SJSA1 (cell line): ENCODE data around the gene IP6K1. TPM values are rescaled to one million over a fixed set of nuclear protein-coding genes. Genes with fewer than 3 reads are reported as not detected.
"Not testable (repeated sequence)": the region's sequence is repeated elsewhere in the genome, so short reads cannot be mapped to it uniquely, and the experiment has no call there.

Source experiments
- DNase-seq, 2 experiments: peaks; one replicate each; pipeline ENCODE4 v3.0.0-alpha.2; 2015 to 2020; ENCODE audit warnings: low spot score in 2 of 2, low read depth in 1 of 2
- H3K27ac ChIP-seq: fragments of 250-450 bp; sonication (Bioruptor Pico); 2 replicates; pipeline ENCODE4 v1.5.1; 2020; ENCODE audit warnings: mild to moderate bottlenecking, moderate library complexity
- H3K27me3 ChIP-seq: fragments of 250-450 bp; sonication (Bioruptor Pico); replicated peaks from 2 replicates; pipeline ENCODE4 v1.5.1; 2020; ENCODE audit warnings: mild to moderate bottlenecking, moderate library complexity
- H3K36me3 ChIP-seq: fragments of 250-450 bp; sonication (Bioruptor Pico); 2 replicates; pipeline ENCODE4 v1.5.1; 2020; ENCODE audit warnings: mild to moderate bottlenecking
- H3K4me1 ChIP-seq: fragments of 250-450 bp; sonication (Bioruptor Pico); replicated peaks from 2 replicates; pipeline ENCODE4 v1.6.1; 2021; ENCODE audit warnings: mild to moderate bottlenecking
- H3K4me3 ChIP-seq: fragments of 250-450 bp; sonication (Bioruptor Pico); 2 replicates; pipeline ENCODE4 v1.5.1; 2020; ENCODE audit warnings: mild to moderate bottlenecking
- H3K9me3 ChIP-seq: fragments of 250-450 bp; sonication (Bioruptor Pico); replicated peaks from 2 replicates; pipeline ENCODE4 v1.5.1; 2020; ENCODE audit warnings: mild to moderate bottlenecking
- total RNA-seq: library from RNA; depleted of rRNA; stranded (reverse); fragments of >200 nt; shearing (Covaris generic); gene quantifications from 2 replicates; pipeline ENCODE4 v1.2.3, GENCODE V29; 2014

The IP6K1 gene
- total RNA-seq, 1 experiment from 2014 or later: 17.5 TPM

DNA sequence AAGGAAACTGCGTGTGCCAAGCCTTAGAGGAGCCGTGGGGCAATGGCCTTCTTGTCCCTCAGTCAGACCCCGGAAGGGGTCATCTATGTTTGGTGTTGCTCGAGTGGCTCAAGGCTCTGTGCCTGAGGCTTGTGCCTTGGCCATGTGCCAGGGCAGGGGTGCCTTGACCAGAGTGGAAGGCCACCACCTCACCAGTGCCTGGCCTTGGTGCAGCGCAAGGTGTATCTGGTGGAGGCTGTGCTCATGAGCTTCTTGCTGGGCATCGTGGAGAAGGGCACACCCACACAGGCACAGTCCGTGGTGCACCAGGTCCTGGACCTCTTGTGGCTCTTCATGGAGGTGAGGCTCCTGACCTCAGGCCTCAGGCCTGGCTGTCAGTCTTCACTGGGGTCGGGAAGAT lies 86.3 kb downstream of the IP6K1 start:
- H3K36me3 ChIP-seq: peaks cover 11% of the 10 kb centered on the region
- H3K27ac ChIP-seq: no peak overlapping the region
- no peak for DNase-seq
- H3K4me3 ChIP-seq: no peak overlapping the region
- H3K4me1 ChIP-seq: no peaks in the 10 kb centered on the region
- no peaks in the 10 kb centered on the region for H3K9me3 ChIP-seq
- no peaks in the 10 kb centered on the region for H3K27me3 ChIP-seq

GRCh38 chr3:49699281-49699979 lies 86.9 kb downstream of the IP6K1 start:
- H3K27me3 ChIP-seq: no peaks in the 10 kb centered on the region
- no peak overlapping the region for H3K27ac ChIP-seq
- H3K36me3 ChIP-seq: peaks cover 11% of the 10 kb centered on the region
- no peaks in the 10 kb centered on the region for H3K4me1 ChIP-seq
- H3K9me3 ChIP-seq: no peaks in the 10 kb centered on the region
- H3K4me3 ChIP-seq: no peak overlapping the region
- DNase-seq: no peak

GRCh38 chr3:49695350-49696015 lies 90.9 kb downstream of the IP6K1 start:
- not testable (repeated sequence) for H3K27ac ChIP-seq, H3K27me3 ChIP-seq, DNase-seq

GRCh38 chr3:49694409-49695070 lies 91.8 kb downstream of the IP6K1 start:
- H3K27me3 ChIP-seq, H3K4me1 ChIP-seq, H3K36me3 ChIP-seq, H3K27ac ChIP-seq, H3K9me3 ChIP-seq, DNase-seq, H3K4me3 ChIP-seq: not testable (repeated sequence)

More at GRCh38 chr3:49695350-49696015, 90.9 kb downstream of the IP6K1 start:
- not testable (repeated sequence) for H3K9me3 ChIP-seq, H3K4me1 ChIP-seq, H3K36me3 ChIP-seq, H3K4me3 ChIP-seq

GRCh38 chr3:49691481-49691880 lies 94.9 kb downstream of the IP6K1 start:
- H3K27ac ChIP-seq, H3K4me1 ChIP-seq, DNase-seq, H3K9me3 ChIP-seq, H3K4me3 ChIP-seq, H3K27me3 ChIP-seq, H3K36me3 ChIP-seq: not testable (repeated sequence)

- H3K27me3 ChIP-seq, DNase-seq, H3K27ac ChIP-seq, H3K9me3 ChIP-seq, H3K4me1 ChIP-seq, H3K4me3 ChIP-seq, H3K36me3 ChIP-seq: not testable (repeated sequence)
These were observed 95.5 kb downstream of the IP6K1 start for GRCh38 chr3:49690856-49691255.

GRCh38 chr3:49689908-49690624 lies 96.3 kb downstream of the IP6K1 start:
- H3K9me3 ChIP-seq, H3K36me3 ChIP-seq, DNase-seq, H3K27ac ChIP-seq, H3K4me1 ChIP-seq, H3K27me3 ChIP-seq: not testable (repeated sequence)
- peak overlapping the region; percentile 55 for H3K4me3 ChIP-seq

DNA sequence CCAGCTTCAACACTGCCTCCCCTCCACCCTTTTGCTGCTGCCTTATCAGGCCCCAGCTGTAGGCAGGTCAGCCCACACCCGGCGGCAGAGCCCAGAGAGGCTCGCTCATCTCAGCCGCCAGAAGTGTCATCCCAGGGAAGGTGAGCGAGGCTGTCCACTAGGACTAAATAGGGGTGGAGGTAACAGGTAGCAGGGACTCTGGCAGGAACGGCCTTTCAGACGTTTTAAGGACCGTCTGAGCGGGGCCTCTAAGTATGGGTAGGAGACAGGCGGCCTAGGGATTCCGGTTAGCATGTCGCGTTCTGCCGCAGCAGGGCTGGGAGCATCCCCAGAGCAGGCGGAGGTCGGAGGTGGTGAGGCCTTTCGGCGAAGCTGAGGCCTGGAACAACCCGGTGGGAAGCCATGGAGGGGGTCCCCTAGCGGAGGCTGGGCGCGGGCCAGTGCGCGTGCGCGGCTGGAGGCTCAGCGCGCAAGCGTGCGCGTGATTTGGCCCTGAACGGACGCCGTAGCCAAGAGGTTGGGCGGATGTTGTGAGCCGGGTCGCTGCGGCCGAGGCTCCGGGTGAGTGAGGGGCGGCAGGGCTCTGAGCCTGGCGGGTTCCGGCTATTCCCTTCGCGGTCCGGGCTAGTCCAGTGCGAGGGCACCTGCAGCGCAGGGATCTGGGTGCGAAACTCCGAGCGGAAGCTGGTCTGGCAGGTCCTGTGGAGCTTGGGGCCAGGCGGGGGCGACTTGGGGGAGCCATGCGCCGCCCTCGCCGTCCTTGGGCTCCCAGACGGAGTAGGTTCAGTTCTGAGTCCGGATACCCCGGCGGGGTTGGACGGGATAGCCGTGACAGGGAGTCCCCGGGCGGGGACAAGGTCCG lies 97.1 kb downstream of the IP6K1 start, which contains the start of the genes MST1 and RNF123:
MST1 (minus strand) TSS at position 429 of the 862 bp plus-strand sequence. CDS start 783 bp downstream, outside the sequence.
RNF123 (plus strand) TSS at position 512 of the 862 bp plus-strand sequence. CDS start 1,609 bp downstream, outside the sequence.
- Histone ChIP-seq H3K9me3 (no peaks in the 10 kb centered on the region), H3K36me3 (no peaks in the 10 kb centered on the region), H3K4me1 (peaks cover 5% of the 10 kb centered on the region; the same call in 1 of the 2 replicates), H3K27me3 (no peaks in the 10 kb centered on the region), H3K4me3 (peak within 1 kb of the TSS; percentile 55), H3K27ac (no peak within 1 kb of the TSS)
- peak; percentile 83 to 88 for DNase-seq

DNA sequence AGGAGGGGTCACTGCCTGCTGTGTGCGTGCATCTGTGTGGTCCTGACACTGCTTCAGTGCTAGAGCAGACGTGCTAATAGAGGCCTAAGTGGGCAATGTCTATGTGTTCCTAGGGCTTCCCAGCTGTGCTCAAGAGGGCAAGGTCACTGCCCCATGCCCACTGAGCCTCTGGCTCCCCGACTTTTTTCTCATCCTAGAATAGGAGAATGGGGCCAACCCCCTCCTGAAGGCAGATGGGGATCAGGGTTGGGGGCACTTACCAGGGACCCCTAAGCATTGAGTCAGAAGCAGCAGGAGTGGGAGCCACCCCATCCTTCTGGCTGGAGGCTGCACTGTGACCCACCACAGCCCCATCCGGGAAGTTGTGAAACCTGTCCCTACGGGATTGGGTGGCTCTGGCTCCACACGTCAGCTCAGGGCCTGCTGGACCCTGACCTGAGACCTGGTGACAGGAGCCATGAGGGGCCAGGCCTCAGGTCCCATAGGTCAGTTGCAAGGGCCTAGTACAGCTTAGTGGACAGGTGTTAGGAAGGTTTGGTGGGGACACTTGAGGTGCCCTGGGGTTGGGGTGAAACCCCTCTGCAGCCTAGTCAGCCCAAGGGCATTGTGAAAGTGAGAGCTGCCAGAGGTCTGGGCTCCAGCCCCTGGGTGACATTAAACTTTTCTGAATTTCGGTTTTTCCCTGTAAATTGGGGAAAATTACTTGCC lies 97.8 kb downstream of the IP6K1 start:
- not testable (repeated sequence) for H3K27me3 ChIP-seq, H3K9me3 ChIP-seq, H3K36me3 ChIP-seq, H3K4me3 ChIP-seq, H3K27ac ChIP-seq, DNase-seq, H3K4me1 ChIP-seq

- peaks cover 14% of the 10 kb centered on the region for H3K36me3 ChIP-seq
- not testable (repeated sequence) for H3K9me3 ChIP-seq, H3K27ac ChIP-seq, H3K4me1 ChIP-seq, DNase-seq, H3K4me3 ChIP-seq, H3K27me3 ChIP-seq
These were observed 98.9 kb downstream of the IP6K1 start for GRCh38 chr3:49687424-49687795.

DNA sequence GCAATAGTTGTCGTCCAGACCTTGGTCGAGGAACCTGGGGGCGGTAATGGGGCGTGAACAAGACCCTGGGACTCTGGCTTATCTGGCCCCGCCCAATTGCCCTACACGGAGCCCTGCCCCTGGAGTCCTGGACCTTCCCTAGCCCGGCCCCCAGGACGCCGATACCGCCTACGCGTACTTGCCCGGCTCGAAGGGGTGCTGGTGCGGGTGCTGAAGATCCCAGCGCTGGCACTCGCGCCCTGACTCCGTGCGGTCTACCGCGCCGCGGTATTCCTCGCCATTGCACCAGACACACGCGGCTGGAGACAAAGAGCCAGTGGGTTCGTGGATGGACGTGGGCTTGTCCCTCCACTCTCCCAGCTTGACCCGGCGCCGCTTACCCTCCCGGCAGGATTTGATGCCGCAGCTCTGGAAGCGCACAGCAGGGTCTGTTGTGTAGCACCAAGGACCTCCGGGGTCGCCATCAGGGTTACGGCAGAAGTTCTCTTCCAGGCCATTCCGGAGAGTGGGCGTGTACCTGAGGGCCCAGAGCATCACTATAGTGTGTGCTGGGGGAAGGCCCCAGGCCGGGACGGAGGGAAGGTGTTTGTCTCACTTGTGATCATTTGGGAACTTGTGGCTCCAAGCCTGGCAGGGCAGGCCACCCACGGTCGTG lies 99.4 kb downstream of the IP6K1 start:
- not testable (repeated sequence) for H3K4me1 ChIP-seq, H3K27ac ChIP-seq, H3K4me3 ChIP-seq, DNase-seq, H3K27me3 ChIP-seq, H3K9me3 ChIP-seq
- peaks cover 19% of the 10 kb centered on the region for H3K36me3 ChIP-seq

GRCh38 chr3:49686346-49686745 lies 100.0 kb downstream of the IP6K1 start:
- not testable (repeated sequence) for H3K4me1 ChIP-seq, H3K4me3 ChIP-seq, H3K27me3 ChIP-seq, H3K27ac ChIP-seq, H3K9me3 ChIP-seq, DNase-seq
- H3K36me3 ChIP-seq: peaks cover 25% of the 10 kb centered on the region
